H1 (cell line): Measurements from ENCODE around the gene OCRL. TPM values are rescaled to one million over a fixed set of nuclear protein-coding genes. Genes with fewer than 3 reads are reported as not detected.

Experiments
- CHD7 ChIP-seq: fragments of 300-600 bp; sonication (generic); IDR thresholded peaks from 2 replicates; pipeline ENCODE4 v1.7.1; 2012; ENCODE audit warnings: low read length, moderate library complexity, mild to moderate bottlenecking, inconsistent platforms; ENCODE audit not compliant: insufficient replicate concordance
- GTF2F1 ChIP-seq: IDR thresholded peaks from 2 replicates; pipeline ENCODE4 v1.6.1; 2012; ENCODE audit warnings: low read depth, low read length, improper control_type of control experiment, borderline replicate concordance
- MAFK ChIP-seq: IDR thresholded peaks from 2 replicates; pipeline ENCODE4 v1.6.1; 2012; ENCODE audit warnings: low read depth, mild to moderate bottlenecking, improper control_type of control experiment, low read length
- NANOG ChIP-seq: IDR thresholded peaks from 2 replicates; pipeline ENCODE4 v1.6.1; 2011; ENCODE audit warnings: low read length, low read depth, mild to moderate bottlenecking, inconsistent platforms; ENCODE audit not compliant: insufficient read depth, poor library complexity, severe bottlenecking
- PHF8 ChIP-seq: fragments of 200-600 bp; sonication (generic); conservative IDR thresholded peaks from 2 replicates; pipeline ENCODE4 v1.7.1; 2012; ENCODE audit warnings: low read depth, mild to moderate bottlenecking, inconsistent platforms, low read length, moderate library complexity
- POU5F1 ChIP-seq: IDR thresholded peaks from 2 replicates; pipeline ENCODE4 v1.6.1; 2011; ENCODE audit warnings: low read depth, mild to moderate bottlenecking, low read length, moderate library complexity
- RFX5 ChIP-seq: IDR thresholded peaks from 2 replicates; pipeline ENCODE4 v1.6.1; 2011; ENCODE audit warnings: low read depth, low read length, improper control_type of control experiment, borderline replicate concordance
- SIX5 ChIP-seq: IDR thresholded peaks from 2 replicates; pipeline ENCODE4 v1.6.1; 2011; ENCODE audit warnings: mild to moderate bottlenecking, low read depth, low read length
- TAF7 ChIP-seq: optimal IDR thresholded peaks from 2 replicates; pipeline ENCODE3; 2011; ENCODE audit warnings: low read depth, mild to moderate bottlenecking, inconsistent platforms, low read length, moderate library complexity, borderline replicate concordance
- TBP ChIP-seq: IDR thresholded peaks from 2 replicates; pipeline ENCODE4 v1.6.1; 2011; ENCODE audit warnings: low read depth, low read length, improper control_type of control experiment
- YY1 ChIP-seq: IDR thresholded peaks from 2 replicates; pipeline ENCODE4 v1.6.1; 2011; ENCODE audit warnings: low read depth, mild to moderate bottlenecking, low read length
- polyA plus RNA-seq, 7 experiments: library from polyadenylated mRNA; depleted of rRNA in 3 of 7; stranded (reverse) in 5 of 7; unstranded in 2 of 7; fragments of >200 nt in 5 of 7; fragments of 200-250 nt in 2 of 7; gene quantifications; 1 replicate in 5 of 7; 2 replicates in 1 of 7; 4 replicates in 1 of 7; pipeline versions ENCODE4 v1.2.1 to v1.2.3, GENCODE V29; 2011 to 2013; ENCODE audit warnings: missing spikeins in 2 of 7, mixed read lengths in 2 of 7
- total RNA-seq: library from RNA; stranded (reverse); fragmentation: NEBNext Ultra II Directional; extraction: Animal tissue kit (Norgen Biotek cat#: 25700); gene quantifications from 2 replicates; pipeline ENCODE4 v1.2.1, GENCODE V29; 2021

The OCRL gene
- total and polyA plus RNA-seq, 2 of the 8 experiments (the other 6 are each of a cell fraction or from before 2014, with no cell fraction given), result 12.7 to 15.1 TPM

DNA sequence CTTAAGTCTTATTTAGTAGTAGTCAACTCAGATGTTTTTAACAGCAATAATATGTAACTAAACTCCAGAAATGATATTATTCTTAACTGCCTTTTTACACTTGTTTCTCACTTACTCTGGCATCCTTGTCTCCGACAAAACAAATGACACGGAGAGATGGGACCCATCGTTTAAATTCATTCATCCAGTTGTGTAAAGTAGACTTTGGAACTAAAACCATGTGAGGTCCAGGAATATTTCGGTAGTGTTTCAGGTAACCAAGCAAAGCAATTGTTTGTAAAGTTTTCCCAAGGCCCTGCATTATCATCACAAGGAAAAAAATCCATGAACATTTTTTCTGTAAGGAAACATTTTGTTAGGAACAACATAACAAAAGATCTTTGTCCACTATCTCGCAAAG is 28.4 kb upstream of the OCRL start (continued):
- TF ChIP-seq CHD7, result no peak
- no peak for TF ChIP-seq NANOG
- no peak for TF ChIP-seq POU5F1
- no peak for TF ChIP-seq YY1
- no peak for TF ChIP-seq SIX5
- TF ChIP-seq TAF7, result no peak
- TF ChIP-seq RFX5, result no peak
- no peak for TF ChIP-seq PHF8
- no peak for TF ChIP-seq TBP
- no peak for TF ChIP-seq GTF2F1
- no peak for TF ChIP-seq MAFK
